ENCODE results near the gene RAD51B.
A peak's percentile ranks its signal among the peaks of the same experiment; 100 is the strongest.

The RAD51B gene

GRCh38 chr14:68532496-68532895 is 712.9 kb downstream of the RAD51B start:
- DNase-seq (ENCODE audit: low spot score), result no peak

- no peak for DNase-seq (ENCODE audit: low spot score)
Observed at GRCh38 chr14:68534276-68534675, 714.7 kb downstream of the RAD51B start.

- no peak for DNase-seq (ENCODE audit: low spot score)
Observed at GRCh38 chr14:68535404-68536017, 715.9 kb downstream of the RAD51B start.

GRCh38 chr14:68536018-68536410 is 716.4 kb downstream of the RAD51B start:
- no peak for DNase-seq (ENCODE audit: low spot score)

- DNase-seq (ENCODE audit: low spot score), result no peak
Observed at GRCh38 chr14:68538639-68539038, 719.1 kb downstream of the RAD51B start.

- DNase-seq (ENCODE audit: low spot score), result no peak
Observed at GRCh38 chr14:68539241-68539737, 719.7 kb downstream of the RAD51B start.

- DNase-seq (ENCODE audit: low spot score), result no peak
Observed at GRCh38 chr14:68539789-68540188, 720.2 kb downstream of the RAD51B start.

- DNase-seq (ENCODE audit: low spot score), result no peak
Observed at GRCh38 chr14:68541178-68541896, 721.8 kb downstream of the RAD51B start.

- no peak for DNase-seq (ENCODE audit: low spot score)
Observed at GRCh38 chr14:68542346-68542745, 722.8 kb downstream of the RAD51B start.

GRCh38 chr14:68543516-68543915 is 723.9 kb downstream of the RAD51B start:
- DNase-seq (ENCODE audit: low spot score), result no peak

- DNase-seq (ENCODE audit: low spot score), result peak; percentile 72
Observed at GRCh38 chr14:68544081-68544892, 724.7 kb downstream of the RAD51B start.

- no peak for DNase-seq (ENCODE audit: low spot score)
Observed at GRCh38 chr14:68546839-68547238, 727.3 kb downstream of the RAD51B start.

GRCh38 chr14:68547305-68548193 is 728.0 kb downstream of the RAD51B start:
- peak; percentile 70 for DNase-seq (ENCODE audit: low spot score)

- DNase-seq (ENCODE audit: low spot score), result peak; percentile 86
Observed at GRCh38 chr14:68548194-68549076, 728.9 kb downstream of the RAD51B start.

GRCh38 chr14:68550338-68550715 is 730.7 kb downstream of the RAD51B start:
- no peak for DNase-seq (ENCODE audit: low spot score)

- no peak for DNase-seq (ENCODE audit: low spot score)
Observed at GRCh38 chr14:68551045-68551683, 731.6 kb downstream of the RAD51B start.

- DNase-seq (ENCODE audit: low spot score), result no peak
Observed at GRCh38 chr14:68552075-68552474, 732.5 kb downstream of the RAD51B start.

GRCh38 chr14:68552602-68553001 is 733.0 kb downstream of the RAD51B start:
- no peak for DNase-seq (ENCODE audit: low spot score)

GRCh38 chr14:68553311-68553710 is 733.7 kb downstream of the RAD51B start:
- DNase-seq (ENCODE audit: low spot score), result no peak

GRCh38 chr14:68554231-68554630 is 734.7 kb downstream of the RAD51B start:
- DNase-seq (ENCODE audit: low spot score), result no peak

Data from COLO829 (cell line).